ENCODE data around the gene MINDY3.
A peak's percentile ranks its signal among the peaks of the same experiment; 100 is the strongest.
"Not testable (repeated sequence)": the region's sequence is repeated elsewhere in the genome, so short reads cannot be mapped to it uniquely, and the experiment has no call there.

Gene MINDY3

GRCh38 chr10:15781381-15781960, 78.8 kb downstream of the MINDY3 start:
- no peak for TF ChIP-seq CTCF (conservative IDR thresholded peaks at IDR 0.05; ENCODE audit: low read length)
- no peak for DNase-seq (ENCODE audit: low read depth)
- H3K4me3 ChIP-seq (ENCODE audit: low read length) = no peak overlapping the region

GRCh38 chr10:15780353-15781135, 79.8 kb downstream of the MINDY3 start:
- H3K4me3 ChIP-seq (ENCODE audit: low read length) = no peak overlapping the region
- no peak for TF ChIP-seq CTCF (conservative IDR thresholded peaks at IDR 0.05; ENCODE audit: low read length)
- peak; percentile 10 for DNase-seq (ENCODE audit: low read depth)

- H3K4me3 ChIP-seq (ENCODE audit: low read length) = no peak overlapping the region
- no peak for TF ChIP-seq CTCF (conservative IDR thresholded peaks at IDR 0.05; ENCODE audit: low read length)
- DNase-seq (ENCODE audit: low read depth) = peak; percentile 80
Observed at GRCh38 chr10:15775513-15775912, 84.8 kb downstream of the MINDY3 start.

- H3K4me3 ChIP-seq (ENCODE audit: low read length); DNase-seq (ENCODE audit: low read depth): not testable (repeated sequence)
Observed at GRCh38 chr10:15774534-15774933, 85.8 kb downstream of the MINDY3 start.

GRCh38 chr10:15764892-15765454, 95.3 kb downstream of the MINDY3 start:
- no peak for TF ChIP-seq CTCF (conservative IDR thresholded peaks at IDR 0.05; ENCODE audit: low read length)
- no peak for DNase-seq (ENCODE audit: low read depth)
- H3K4me3 ChIP-seq (ENCODE audit: low read length) = no peak overlapping the region

GRCh38 chr10:15763006-15763405, 97.3 kb downstream of the MINDY3 start:
- no peak for DNase-seq (ENCODE audit: low read depth)
- no peak for TF ChIP-seq CTCF (conservative IDR thresholded peaks at IDR 0.05; ENCODE audit: low read length)

GRCh38 chr10:15762239-15762638, 98.1 kb downstream of the MINDY3 start:
- not testable (repeated sequence) for H3K4me3 ChIP-seq (ENCODE audit: low read length); DNase-seq (ENCODE audit: low read depth)

More at GRCh38 chr10:15763006-15763405, 97.3 kb downstream of the MINDY3 start:
- no peak overlapping the region for H3K4me3 ChIP-seq (ENCODE audit: low read length)

GRCh38 chr10:15761224-15761623, 99.1 kb downstream of the MINDY3 start:
- not testable (repeated sequence) for DNase-seq (ENCODE audit: low read depth); H3K4me3 ChIP-seq (ENCODE audit: low read length)
